Caco-2 (cell line): ENCODE results near the gene MEG3. TPM values are rescaled to one million over a fixed set of nuclear protein-coding genes. Genes with fewer than 3 reads are reported as not detected.
"Not testable (repeated sequence)": the region's sequence is repeated elsewhere in the genome, so short reads cannot be mapped to it uniquely, and the experiment has no call there.

Source experiments
- BruUV-seq: library from RNA; stranded (reverse); fragments of 400-500 nt; replicated peaks from 2 replicates; lab custom pipeline; 2021; lab: Mats Ljungman, UMichigan
- CTCF ChIA-PET: fragments of 300-600 bp; sonication (Branson Sonifier 250); formaldehyde crosslinking; loops from one replicate; lab custom pipeline; 2022; ENCODE audit warnings: antibody characterized with exemption; lab: Charles Lee
- POLR2A ChIA-PET: fragments of 300-600 bp; sonication (Branson Sonifier 250); formaldehyde crosslinking; loops from one replicate; lab custom pipeline; 2022; ENCODE audit warnings: antibody characterized with exemption; lab: Charles Lee
- DNase-seq, 2 experiments: peaks; one replicate each; pipeline versions ENCODE4 v3.0.0 to v3.0.0-alpha.2; 2020 to 2022
- H3K27me3 ChIP-seq: replicated peaks from 2 replicates; pipeline ENCODE4 v1.6.0; 2011; ENCODE audit warnings: low read length; ENCODE audit not compliant: control insufficient read depth, insufficient read depth
- H3K36me3 ChIP-seq: 2 replicates; pipeline ENCODE4 v1.5.1; 2011; ENCODE audit warnings: low read length; ENCODE audit not compliant: control insufficient read depth, insufficient read depth
- H3K4me1 ChIP-seq: fragments of 250-450 bp; sonication (Bioruptor Pico); 2 replicates; pipeline ENCODE4 v1.5.1; 2020; ENCODE audit warnings: mild to moderate bottlenecking
- H3K4me3 ChIP-seq: 2 replicates; pipeline ENCODE4 v1.5.1; 2011; ENCODE audit warnings: low read depth, mild to moderate bottlenecking, control low read depth, low read length
- H3K9me3 ChIP-seq: fragments of 250-450 bp; sonication (Bioruptor Pico); 2 replicates; pipeline ENCODE4 v1.5.1; 2020; ENCODE audit warnings: mild to moderate bottlenecking, moderate library complexity
- H3K27ac Mint-ChIP-seq: one replicate; pipeline ENCODE4 v1.8.0; 2022; ENCODE audit warnings: mixed read lengths; ENCODE audit not compliant: unreplicated experiment
- H3K27me3 Mint-ChIP-seq: one replicate; pipeline ENCODE4 v1.8.0; 2022; ENCODE audit warnings: mixed read lengths; ENCODE audit not compliant: insufficient read depth, unreplicated experiment
- H3K36me3 Mint-ChIP-seq: one replicate; pipeline ENCODE4 v1.8.0; 2022; ENCODE audit warnings: mild to moderate bottlenecking, mixed read lengths; ENCODE audit not compliant: insufficient read depth, unreplicated experiment
- H3K4me1 Mint-ChIP-seq: one replicate; pipeline ENCODE4 v1.8.0; 2022; ENCODE audit warnings: low read depth, mixed read lengths; ENCODE audit not compliant: unreplicated experiment
- H3K4me3 Mint-ChIP-seq: one replicate; pipeline ENCODE4 v1.8.0; 2022; ENCODE audit warnings: mild to moderate bottlenecking, moderate library complexity, mixed read lengths; ENCODE audit not compliant: unreplicated experiment
- H3K9me3 Mint-ChIP-seq: one replicate; pipeline ENCODE4 v1.8.0; 2022; ENCODE audit warnings: mixed read lengths; ENCODE audit not compliant: unreplicated experiment
- CTCF ChIP-seq, 2 experiments: fragments of 200-600 bp in 1 of 2; IDR thresholded peaks; 1 replicate in 1 of 2; 2 replicates in 1 of 2; pipeline versions ENCODE4 v1.5.1 to v1.8.0; 2011 to 2022; ENCODE audit warnings: antibody characterized with exemption in 1 of 2, control low read depth in 1 of 2, inconsistent platforms in 1 of 2, low read depth in 1 of 2, low read length in 1 of 2, mild to moderate bottlenecking in 1 of 2, moderate library complexity in 1 of 2; ENCODE audit not compliant: insufficient read depth in 1 of 2, severe bottlenecking in 1 of 2, unreplicated experiment in 1 of 2
- intact Hi-C: fragments of 100-400 bp; cut with micrococcal nuclease; formaldehyde crosslinking; loops from one replicate; pipeline ENCODE4 v1.10.0; 2022; ENCODE audit not compliant: unreplicated experiment
- total RNA-seq: library from RNA; stranded (reverse); gene quantifications from 2 replicates; pipeline ENCODE4 v1.2.3, GENCODE V29; 2022

Gene MEG3
- total RNA-seq, 1 experiment from 2014 or later: not detected

DNA sequence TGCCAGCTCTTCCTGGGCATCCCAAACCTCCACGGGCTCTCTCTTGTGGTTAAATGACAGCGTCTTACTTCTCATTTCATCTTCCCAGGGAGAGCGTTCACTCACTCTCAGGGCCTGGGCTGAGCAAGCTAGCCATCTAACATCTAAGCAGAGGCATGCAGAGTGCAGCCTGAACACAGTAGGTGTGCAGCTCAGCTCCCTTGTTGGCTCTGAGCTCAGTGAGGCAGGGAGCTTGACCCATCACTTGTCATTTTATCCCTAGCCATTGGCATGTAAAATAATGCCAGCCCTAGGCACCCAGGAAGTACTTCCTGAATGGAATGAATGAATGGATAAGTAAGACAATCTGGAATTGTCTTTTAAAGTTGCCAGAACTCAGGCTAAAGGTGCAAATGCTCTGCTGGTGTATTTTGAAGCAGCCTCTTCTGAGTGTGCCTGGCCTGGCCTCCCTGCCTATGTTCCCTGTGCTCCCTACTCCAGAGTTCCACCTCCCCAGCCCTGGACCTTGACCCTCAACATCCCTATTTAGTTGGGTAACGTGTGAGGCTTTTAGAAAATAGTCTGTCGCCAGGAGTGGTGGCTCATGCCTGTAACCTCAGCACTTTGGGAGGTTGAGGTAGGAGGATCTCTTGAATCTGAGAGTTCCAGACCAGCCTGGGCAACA is 9.5 kb upstream of the MEG3 start:
- Mint-ChIP-seq H3K27me3 (no peaks in the 10 kb centered on the region), H3K9me3 (no peaks in the 10 kb centered on the region), H3K36me3 (peaks cover 6% of the 10 kb centered on the region), H3K4me1 (peaks cover 8% of the 10 kb centered on the region), H3K4me3 (no peak overlapping the region), H3K27ac (peak overlapping the region; percentile 80)
- intact Hi-C loops: loop anchor here (1.0 kb wide), 1 partner anchor 84 kb away; no protein-coding TSS in a partner anchor
- no peak overlapping the region for H3K4me3 ChIP-seq
- H3K4me1 ChIP-seq: peaks cover 24% of the 10 kb centered on the region
- ChIA-PET POLR2A (no interaction called here), CTCF (no interaction called here)
- no TSS peak for BruUV-seq
- no peaks in the 10 kb centered on the region for H3K27me3 ChIP-seq
- no peak for DNase-seq
- no peaks in the 10 kb centered on the region for H3K36me3 ChIP-seq
- H3K9me3 ChIP-seq: peaks cover 3% of the 10 kb centered on the region; the same call in 1 of the 2 replicates
- TF ChIP-seq CTCF (IDR thresholded peaks at IDR 0.05; ENCODE audit: insufficient read depth in 1 of 2, low read depth in 1 of 2, low read length in 1 of 2, severe bottlenecking in 1 of 2, unreplicated experiment in 1 of 2): no peak

GRCh38 chr14:100816950-100817901 is 8.7 kb upstream of the MEG3 start:
- no peaks in the 10 kb centered on the region for H3K9me3 Mint-ChIP-seq
- H3K27ac Mint-ChIP-seq: peak overlapping the region; percentile 80
- no TSS peak for BruUV-seq
- Histone ChIP-seq H3K4me3 (no peak overlapping the region), H3K27me3 (no peaks in the 10 kb centered on the region), H3K36me3 (no peaks in the 10 kb centered on the region), H3K9me3 (no peaks in the 10 kb centered on the region), H3K4me1 (peaks cover 24% of the 10 kb centered on the region)
- POLR2A ChIA-PET: interaction anchor here (0.7 kb wide), 1 partner anchor 1014 kb away, joined by 5 read pairs; no protein-coding TSS in a partner anchor
- no peaks in the 10 kb centered on the region for H3K27me3 Mint-ChIP-seq
- peak; percentile 56 to 71 for DNase-seq
- H3K36me3 Mint-ChIP-seq: peaks cover 6% of the 10 kb centered on the region
- H3K4me3 Mint-ChIP-seq: no peak overlapping the region
- TF ChIP-seq CTCF (IDR thresholded peaks at IDR 0.05; ENCODE audit: insufficient read depth in 1 of 2, low read depth in 1 of 2, low read length in 1 of 2, severe bottlenecking in 1 of 2, unreplicated experiment in 1 of 2): no peak
- intact Hi-C loops: loop anchor here (1.0 kb wide), 1 partner anchor 83 kb away; no protein-coding TSS in a partner anchor
- CTCF ChIA-PET: interaction anchor here (0.6 to 0.9 kb wide), 4 partner anchors 42 to 154 kb away, joined by 3 to 4 read pairs (median 4); no protein-coding TSS in a partner anchor
- peaks cover 16% of the 10 kb centered on the region for H3K4me1 Mint-ChIP-seq

DNA sequence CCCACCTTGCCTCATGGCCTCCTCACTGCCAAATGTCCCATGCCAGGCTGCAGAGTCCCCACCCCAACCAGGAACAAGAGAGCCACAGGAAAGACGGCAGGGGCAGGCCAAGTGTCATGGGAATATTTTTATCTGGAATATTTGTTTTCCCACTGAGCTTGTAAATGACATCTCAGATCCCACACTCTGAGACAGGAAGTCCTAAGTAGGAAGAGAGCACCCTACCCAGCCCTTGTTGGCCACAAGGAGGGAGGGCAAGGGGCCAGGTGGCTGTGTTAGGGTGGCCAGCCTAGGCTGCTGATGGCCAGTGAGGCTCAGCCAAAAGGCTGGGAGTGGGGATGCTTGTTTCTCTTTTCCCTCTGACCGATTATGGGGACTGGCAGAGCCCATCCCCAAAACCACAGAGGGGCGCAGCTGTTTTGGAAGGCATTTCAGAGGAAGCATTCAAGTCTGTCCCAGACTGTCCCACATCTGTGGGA is 7.7 kb upstream of the MEG3 start:
- Mint-ChIP-seq H3K36me3 (peaks cover 6% of the 10 kb centered on the region), H3K27ac (peak overlapping the region; percentile 80), H3K27me3 (no peaks in the 10 kb centered on the region), H3K4me3 (no peak overlapping the region), H3K4me1 (peaks cover 18% of the 10 kb centered on the region), H3K9me3 (no peaks in the 10 kb centered on the region)
- Histone ChIP-seq H3K27me3 (no peaks in the 10 kb centered on the region), H3K36me3 (no peaks in the 10 kb centered on the region), H3K4me1 (peaks cover 24% of the 10 kb centered on the region), H3K9me3 (no peaks in the 10 kb centered on the region), H3K4me3 (no peak overlapping the region)
- POLR2A ChIA-PET: no interaction called here
- DNase-seq: no peak
- TF ChIP-seq CTCF (IDR thresholded peaks at IDR 0.05; ENCODE audit: insufficient read depth in 1 of 2, low read depth in 1 of 2, low read length in 1 of 2, severe bottlenecking in 1 of 2, unreplicated experiment in 1 of 2): no peak
- CTCF ChIA-PET: no interaction called here
- intact Hi-C loops: no loop called here
- BruUV-seq: no TSS peak

GRCh38 chr14:100818923-100819322 is 7.0 kb upstream of the MEG3 start:
- BruUV-seq, H3K4me3 Mint-ChIP-seq, H3K27me3 ChIP-seq, CTCF ChIA-PET, POLR2A ChIA-PET, H3K27me3 Mint-ChIP-seq, H3K4me3 ChIP-seq, H3K36me3 Mint-ChIP-seq, H3K9me3 ChIP-seq, H3K27ac Mint-ChIP-seq, H3K36me3 ChIP-seq, DNase-seq, H3K9me3 Mint-ChIP-seq, intact Hi-C loops: not testable (repeated sequence)
- H3K4me1 ChIP-seq: peaks cover 24% of the 10 kb centered on the region
- peaks cover 18% of the 10 kb centered on the region for H3K4me1 Mint-ChIP-seq
